Progenitor cell of endocrine pancreas (in vitro differentiated cells): ENCODE measurements around the gene FUBP3. TPM values are rescaled to one million over a fixed set of nuclear protein-coding genes. Genes with fewer than 3 reads are reported as not detected.

Source experiments
- DNase-seq: peaks from one replicate; pipeline ENCODE4 v3.0.0; 2021; ENCODE audit warnings: low spot score; ENCODE audit not compliant: unreplicated experiment
- H3K27ac Mint-ChIP-seq: 2 replicates; pipeline ENCODE4 v1.8.0; 2021; ENCODE audit warnings: mild to moderate bottlenecking, moderate library complexity, mixed read lengths
- H3K27me3 Mint-ChIP-seq: 2 replicates; pipeline ENCODE4 v1.8.0; 2021; ENCODE audit warnings: mixed read lengths
- H3K36me3 Mint-ChIP-seq: 2 replicates; pipeline ENCODE4 v1.8.0; 2022; ENCODE audit warnings: mixed read lengths; ENCODE audit not compliant: insufficient read depth
- H3K4me1 Mint-ChIP-seq: 2 replicates; pipeline ENCODE4 v1.8.0; 2021; ENCODE audit warnings: low read depth, mixed read lengths
- H3K4me3 Mint-ChIP-seq: 2 replicates; pipeline ENCODE4 v1.8.0; 2021; ENCODE audit warnings: low read depth, mild to moderate bottlenecking, moderate library complexity, mixed read lengths
- H3K9me3 Mint-ChIP-seq: 2 replicates; pipeline ENCODE4 v1.8.0; 2021; ENCODE audit warnings: low read depth, mixed read lengths
- CTCF ChIP-seq: fragments of 200-600 bp; sonication (generic); IDR thresholded peaks from one replicate; pipeline ENCODE4 v1.5.0; 2021; ENCODE audit warnings: antibody characterized with exemption, mild to moderate bottlenecking; ENCODE audit not compliant: unreplicated experiment
- total RNA-seq: library from RNA; stranded (reverse); gene quantifications from 2 replicates; pipeline ENCODE4 v1.2.1, GENCODE V29; 2021

FUBP3 gene
- total RNA-seq, 1 donor from 2014 or later: 68.9 TPM

- H3K27me3 Mint-ChIP-seq: no peaks in the 10 kb centered on the region
- H3K9me3 Mint-ChIP-seq: no peaks in the 10 kb centered on the region
- DNase-seq: no peak
- no peak overlapping the region for H3K27ac Mint-ChIP-seq
- H3K4me3 Mint-ChIP-seq: no peak overlapping the region
- peaks cover 24% of the 10 kb centered on the region for H3K36me3 Mint-ChIP-seq
- peaks cover 29% of the 10 kb centered on the region for H3K4me1 Mint-ChIP-seq
- no peak for TF ChIP-seq CTCF
Observed at GRCh38 chr9:130606887-130607600, 27.7 kb downstream of the FUBP3 start.

GRCh38 chr9:130607640-130608420 lies 28.5 kb downstream of the FUBP3 start:
- no peaks in the 10 kb centered on the region for H3K9me3 Mint-ChIP-seq
- peaks cover 21% of the 10 kb centered on the region for H3K36me3 Mint-ChIP-seq
- DNase-seq: no peak
- H3K4me3 Mint-ChIP-seq: no peak overlapping the region
- peak overlapping the region; percentile 50 for H3K27ac Mint-ChIP-seq
- peaks cover 29% of the 10 kb centered on the region for H3K4me1 Mint-ChIP-seq
- TF ChIP-seq CTCF: no peak
- no peaks in the 10 kb centered on the region for H3K27me3 Mint-ChIP-seq

GRCh38 chr9:130608554-130609134 lies 29.3 kb downstream of the FUBP3 start:
- H3K27ac Mint-ChIP-seq: peak overlapping the region; percentile 50
- H3K27me3 Mint-ChIP-seq: no peaks in the 10 kb centered on the region
- H3K9me3 Mint-ChIP-seq: no peaks in the 10 kb centered on the region
- peaks cover 18% of the 10 kb centered on the region for H3K36me3 Mint-ChIP-seq
- DNase-seq: no peak
- peak overlapping the region; percentile 7 for H3K4me3 Mint-ChIP-seq
- no peak for TF ChIP-seq CTCF
- peaks cover 29% of the 10 kb centered on the region for H3K4me1 Mint-ChIP-seq

- TF ChIP-seq CTCF: no peak
- peak overlapping the region; percentile 7 for H3K4me3 Mint-ChIP-seq
- no peaks in the 10 kb centered on the region for H3K9me3 Mint-ChIP-seq
- peaks cover 14% of the 10 kb centered on the region for H3K36me3 Mint-ChIP-seq
- DNase-seq: no peak
- no peaks in the 10 kb centered on the region for H3K27me3 Mint-ChIP-seq
- peak overlapping the region; percentile 47 for H3K27ac Mint-ChIP-seq
- H3K4me1 Mint-ChIP-seq: peaks cover 29% of the 10 kb centered on the region
Observed at GRCh38 chr9:130609163-130609562, 29.8 kb downstream of the FUBP3 start.
